ENCODE results near the gene PACS1.
A peak's percentile ranks its signal among the peaks of the same experiment; 100 is the strongest.

PACS1 gene

GRCh38 chr11:66222358-66223149 lies 152.5 kb downstream of the PACS1 start:
- TF ChIP-seq CTCF (IDR thresholded peaks at IDR 0.05; ENCODE audit: low read depth, low read length), result peak; percentile 99
- H3K4me3 ChIP-seq (ENCODE audit: low read depth, low read length), result no peak overlapping the region

GRCh38 chr11:66224226-66224855 lies 154.3 kb downstream of the PACS1 start:
- no peak overlapping the region for H3K4me3 ChIP-seq (ENCODE audit: low read depth, low read length)
- no peak for TF ChIP-seq CTCF (IDR thresholded peaks at IDR 0.05; ENCODE audit: low read depth, low read length)

- H3K4me3 ChIP-seq (ENCODE audit: low read depth, low read length), result no peak overlapping the region
- no peak for TF ChIP-seq CTCF (IDR thresholded peaks at IDR 0.05; ENCODE audit: low read depth, low read length)
Observed at GRCh38 chr11:66225066-66225465, 155.0 kb downstream of the PACS1 start.

GRCh38 chr11:66226101-66226500 lies 156.0 kb downstream of the PACS1 start:
- no peak for TF ChIP-seq CTCF (IDR thresholded peaks at IDR 0.05; ENCODE audit: low read depth, low read length)
- H3K4me3 ChIP-seq (ENCODE audit: low read depth, low read length), result no peak overlapping the region

- H3K4me3 ChIP-seq (ENCODE audit: low read depth, low read length), result no peak overlapping the region
- no peak for TF ChIP-seq CTCF (IDR thresholded peaks at IDR 0.05; ENCODE audit: low read depth, low read length)
Observed at GRCh38 chr11:66227700-66228099, 157.6 kb downstream of the PACS1 start.

GRCh38 chr11:66228521-66228920 lies 158.4 kb downstream of the PACS1 start:
- no peak overlapping the region for H3K4me3 ChIP-seq (ENCODE audit: low read depth, low read length)
- no peak for TF ChIP-seq CTCF (IDR thresholded peaks at IDR 0.05; ENCODE audit: low read depth, low read length)

- no peak for TF ChIP-seq CTCF (IDR thresholded peaks at IDR 0.05; ENCODE audit: low read depth, low read length)
- no peak overlapping the region for H3K4me3 ChIP-seq (ENCODE audit: low read depth, low read length)
Observed at GRCh38 chr11:66230156-66230555, 160.1 kb downstream of the PACS1 start.
